GM12878 (cell line): Measurements from ENCODE around the gene KIF26A. TPM values are rescaled to one million over a fixed set of nuclear protein-coding genes. Genes with fewer than 3 reads are reported as not detected.

Experiments used
- ATAC-seq: fragments of 200-7000 bp; cut with Tn5 transposase; 3 replicates; pipeline ENCODE4 v1.9.1; 2020; ENCODE audit warnings: mild to moderate bottlenecking, moderate library complexity
- BruUV-seq: library from RNA; stranded (reverse); fragments of 400-500 nt; replicated peaks from 2 replicates; lab custom pipeline; 2021; lab: Mats Ljungman, UMichigan
- CTCF ChIA-PET: fragments of 300-600 bp; sonication (Branson Sonifier 250); formaldehyde crosslinking; extraction: SDS; loops from one replicate; lab custom pipeline; 2021; ENCODE audit warnings: inconsistent platforms; lab: Yijun Ruan, JAX
- POLR2A ChIA-PET: fragments of 350-600 bp; formaldehyde crosslinking; extraction: SDS; loops from one replicate; lab custom pipeline; 2021; ENCODE audit warnings: inconsistent platforms; lab: Charles Lee
- RAD21 ChIA-PET: fragments of 300-600 bp; sonication (Branson Sonifier 250); formaldehyde crosslinking; loops from one replicate; lab custom pipeline; 2023; ENCODE audit warnings: antibody characterized with exemption; ENCODE audit not compliant: unreplicated experiment; lab: Charles Lee
- SMC1A ChIA-PET: fragments of 300-600 bp; sonication (Branson Sonifier 250); formaldehyde crosslinking; loops from one replicate; lab custom pipeline; 2023; ENCODE audit not compliant: unreplicated experiment, uncharacterized antibody; lab: Charles Lee
- DNase-seq: peaks from one replicate; pipeline ENCODE4 v3.0.0-alpha.2; 2011; ENCODE audit warnings: low read depth, low spot score
- FAIRE-seq: peaks from 3 replicates; lab custom pipeline; 2011; peaks lifted over from hg19 to GRCh38; lab: Jason Lieb, UNC
- H2AFZ ChIP-seq: 2 replicates; pipeline ENCODE4 v1.6.0; 2011; ENCODE audit warnings: low read depth, low read length, control low read depth; ENCODE audit not compliant: control insufficient read depth
- H3K27ac ChIP-seq: 2 replicates; pipeline ENCODE4 v1.5.1; 2011; ENCODE audit warnings: control low read depth; ENCODE audit not compliant: control insufficient read depth, insufficient read depth
- H3K27me3 ChIP-seq, 2 experiments: replicated peaks in 1 of 2; 2 replicates each; pipeline versions ENCODE4 v1.6.0 to v1.6.1; 2011; ENCODE audit warnings: low read length in 1 of 2; ENCODE audit not compliant: control insufficient read depth in 2 of 2, insufficient read depth in 2 of 2
- H3K36me3 ChIP-seq, 2 experiments: 2 replicates each; pipeline ENCODE4 v1.5.1; 2011; ENCODE audit warnings: low read length in 1 of 2; ENCODE audit not compliant: control insufficient read depth in 2 of 2, insufficient read depth in 2 of 2
- H3K4me1 ChIP-seq: 2 replicates; pipeline ENCODE4 v1.6.1; 2011; ENCODE audit warnings: mild to moderate bottlenecking, low read length, moderate library complexity, mixed read lengths; ENCODE audit not compliant: control insufficient read depth, insufficient read depth
- H3K4me2 ChIP-seq: 2 replicates; pipeline ENCODE4 v1.6.0; 2011; ENCODE audit warnings: control low read depth; ENCODE audit not compliant: control insufficient read depth, insufficient read depth
- H3K4me3 ChIP-seq: fragments of 200-600 bp; sonication (generic); 2 replicates; pipeline ENCODE4 v1.5.1; 2016
- H3K79me2 ChIP-seq: 2 replicates; pipeline ENCODE4 v1.6.0; 2011; ENCODE audit warnings: low read length; ENCODE audit not compliant: control insufficient read depth, insufficient read depth
- H3K9ac ChIP-seq: 2 replicates; pipeline ENCODE4 v1.8.0; 2011; ENCODE audit warnings: low read length, control low read depth, mixed read lengths; ENCODE audit not compliant: control insufficient read depth, insufficient read depth
- H3K9me3 ChIP-seq: replicated peaks from 3 replicates; pipeline ENCODE4 v1.5.1; 2011; ENCODE audit warnings: mild to moderate bottlenecking, low read length; ENCODE audit not compliant: control insufficient read depth, insufficient read depth
- H4K20me1 ChIP-seq: 2 replicates; pipeline ENCODE4 v1.6.0; 2011; ENCODE audit not compliant: control insufficient read depth, insufficient read depth
- BHLHE40 ChIP-seq, 2 experiments: fragments of 450-650 bp in 1 of 2; IDR thresholded peaks; 2 replicates each; pipeline ENCODE4 v1.6.1; 2011 to 2017; ENCODE audit warnings: low read depth in 2 of 2, borderline replicate concordance in 1 of 2, improper control_type of control experiment in 1 of 2, low read length in 1 of 2, mild to moderate bottlenecking in 1 of 2
- DPF2 ChIP-seq: fragments of 450-650 bp; IDR thresholded peaks from 2 replicates; pipeline ENCODE4 v1.6.1; 2017; ENCODE audit warnings: mild to moderate bottlenecking
- JUND ChIP-seq: IDR thresholded peaks from 2 replicates; pipeline ENCODE4 v1.6.1; 2012; ENCODE audit warnings: low read depth, mild to moderate bottlenecking, low read length, improper control_type of control experiment, moderate library complexity
- NR2C2 ChIP-seq: IDR thresholded peaks from 2 replicates; pipeline ENCODE4 v1.6.1; 2011; ENCODE audit warnings: borderline replicate concordance, low read depth; ENCODE audit not compliant: control insufficient read depth, insufficient read length
- NR2F1 ChIP-seq: fragments of 450-650 bp; conservative IDR thresholded peaks from 2 replicates; pipeline ENCODE4 v1.6.1; 2017; ENCODE audit warnings: mild to moderate bottlenecking
- SREBF1 ChIP-seq: IDR thresholded peaks from 2 replicates; pipeline ENCODE4 v1.6.1; 2012; ENCODE audit warnings: mild to moderate bottlenecking, low read length
- SUPT20H ChIP-seq: IDR thresholded peaks from 2 replicates; pipeline ENCODE4 v1.6.1; 2011; ENCODE audit warnings: low read depth, mild to moderate bottlenecking, low read length, moderate library complexity, borderline replicate concordance; ENCODE audit not compliant: control insufficient read depth
- TAF1 ChIP-seq: IDR thresholded peaks from 2 replicates; pipeline ENCODE4 v1.6.1; 2011; ENCODE audit warnings: mild to moderate bottlenecking, low read depth, low read length, borderline replicate concordance
- YBX1 ChIP-seq: fragments of 450-650 bp; IDR thresholded peaks from 2 replicates; pipeline ENCODE4 v1.6.1; 2016; ENCODE audit warnings: antibody characterized with exemption
- WGBS: methylation state at CpG from one replicate; pipeline ENCODE4 v1.1.6; 2016; ENCODE audit warnings: low lambda C conversion rate; ENCODE audit not compliant: insufficient replicate concordance, insufficient coverage; ENCODE audit errors: missing lambda C conversion rate; 5-methylcytosine and 5-hydroxymethylcytosine counted together
- in situ Hi-C: fragments of 300-500 bp; cut with MboI; formaldehyde crosslinking; loops from 9 replicates; pipeline ENCODE4 v1.14.3; 2018; ENCODE audit warnings: mixed read lengths
- intact Hi-C: fragments of 100-400 bp; cut with micrococcal nuclease; formaldehyde crosslinking; loops from one replicate; pipeline ENCODE4 v1.14.2; 2022; ENCODE audit not compliant: unreplicated experiment
- polyA plus RNA-seq, 11 experiments: library from polyadenylated mRNA; depleted of rRNA in 4 of 11; unstranded in 6 of 11; stranded (reverse) in 5 of 11; fragments of >200 nt; fragmentation: Nextera tagmentation in 4 of 11; fragmentation: Illumina TruSeq in 1 of 11; extraction: Ambion mirVana in 4 of 11; extraction: Trizol in 1 of 11; gene quantifications; 1 replicate in 1 of 11; 2 replicates in 10 of 11; pipeline versions ENCODE4 v1.2.1 to v1.2.3, GENCODE V29; 2011 to 2016; ENCODE audit warnings: inconsistent platforms in 2 of 11, missing spikeins in 2 of 11, low read depth in 1 of 11
- total RNA-seq, 4 experiments: library from RNA; depleted of rRNA in 3 of 4; stranded (reverse); fragments of >200 nt in 3 of 4; fragmentation: Illumina TruSeq in 1 of 4; extraction: Trizol in 1 of 4; gene quantifications; 2 replicates each; pipeline versions ENCODE4 v1.2.1 to v1.2.3, GENCODE V29; 2013 to 2021
- TF ChIP-seq, protein P1 (sequence below): IDR thresholded peaks from 2 replicates; pipeline ENCODE4 v1.6.1; 2012; ENCODE audit warnings: low read depth, low read length, improper control_type of control experiment
- TF ChIP-seq, protein P2 (sequence below): fragments of 150-350 bp; IDR thresholded peaks from 2 replicates; pipeline ENCODE4 v1.6.1; 2016; ENCODE audit warnings: low read depth, low read length

Gene KIF26A
- total and polyA plus RNA-seq, 10 of the 15 experiments (the other 5 are each of a cell fraction or from before 2014, with no cell fraction given), result 0.05 TPM; not detected in 9

GRCh38 chr14:104110491-104111209 is 27.7 kb upstream of the KIF26A start:
- in situ Hi-C loops (no loop called here), intact Hi-C loops (no loop called here)
- ChIA-PET RAD21 (no interaction called here), POLR2A (no interaction called here), SMC1A (no interaction called here), CTCF (no interaction called here)
- BruUV-seq, result no TSS peak
- Histone ChIP-seq H3K4me3 (no peak overlapping the region), H2AFZ (no peak overlapping the region), H3K27ac (no peak overlapping the region), H3K4me1 (no peaks in the 10 kb centered on the region), H3K9ac (no peak overlapping the region), H3K4me2 (no peak overlapping the region), H3K27me3 (no peaks in the 10 kb centered on the region), H3K36me3 (no peaks in the 10 kb centered on the region), H3K79me2 (no peaks in the 10 kb centered on the region), H4K20me1 (no peaks in the 10 kb centered on the region), H3K9me3 (no peaks in the 10 kb centered on the region)
- 15% methylated on average over 18 of the region's 18 CpGs for WGBS
- no peak for ATAC-seq
- no peak for FAIRE-seq
- DNase-seq, result no peak
- TF ChIP-seq SUPT20H (no peak), NR2C2 (no peak), YBX1 (no peak), SREBF1 (no peak), NR2F1 (no peak), TAF1 (no peak), BHLHE40 (IDR thresholded peaks at IDR 0.05; ENCODE audit: borderline replicate concordance in 1 of 2, low read depth in 2 of 2, low read length in 1 of 2) (no peak), DPF2 (no peak), JUND (no peak)
- TF ChIP-seq, protein P1, sequence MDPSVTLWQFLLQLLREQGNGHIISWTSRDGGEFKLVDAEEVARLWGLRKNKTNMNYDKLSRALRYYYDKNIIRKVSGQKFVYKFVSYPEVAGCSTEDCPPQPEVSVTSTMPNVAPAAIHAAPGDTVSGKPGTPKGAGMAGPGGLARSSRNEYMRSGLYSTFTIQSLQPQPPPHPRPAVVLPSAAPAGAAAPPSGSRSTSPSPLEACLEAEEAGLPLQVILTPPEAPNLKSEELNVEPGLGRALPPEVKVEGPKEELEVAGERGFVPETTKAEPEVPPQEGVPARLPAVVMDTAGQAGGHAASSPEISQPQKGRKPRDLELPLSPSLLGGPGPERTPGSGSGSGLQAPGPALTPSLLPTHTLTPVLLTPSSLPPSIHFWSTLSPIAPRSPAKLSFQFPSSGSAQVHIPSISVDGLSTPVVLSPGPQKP, result no peak
- TF ChIP-seq, protein P2, sequence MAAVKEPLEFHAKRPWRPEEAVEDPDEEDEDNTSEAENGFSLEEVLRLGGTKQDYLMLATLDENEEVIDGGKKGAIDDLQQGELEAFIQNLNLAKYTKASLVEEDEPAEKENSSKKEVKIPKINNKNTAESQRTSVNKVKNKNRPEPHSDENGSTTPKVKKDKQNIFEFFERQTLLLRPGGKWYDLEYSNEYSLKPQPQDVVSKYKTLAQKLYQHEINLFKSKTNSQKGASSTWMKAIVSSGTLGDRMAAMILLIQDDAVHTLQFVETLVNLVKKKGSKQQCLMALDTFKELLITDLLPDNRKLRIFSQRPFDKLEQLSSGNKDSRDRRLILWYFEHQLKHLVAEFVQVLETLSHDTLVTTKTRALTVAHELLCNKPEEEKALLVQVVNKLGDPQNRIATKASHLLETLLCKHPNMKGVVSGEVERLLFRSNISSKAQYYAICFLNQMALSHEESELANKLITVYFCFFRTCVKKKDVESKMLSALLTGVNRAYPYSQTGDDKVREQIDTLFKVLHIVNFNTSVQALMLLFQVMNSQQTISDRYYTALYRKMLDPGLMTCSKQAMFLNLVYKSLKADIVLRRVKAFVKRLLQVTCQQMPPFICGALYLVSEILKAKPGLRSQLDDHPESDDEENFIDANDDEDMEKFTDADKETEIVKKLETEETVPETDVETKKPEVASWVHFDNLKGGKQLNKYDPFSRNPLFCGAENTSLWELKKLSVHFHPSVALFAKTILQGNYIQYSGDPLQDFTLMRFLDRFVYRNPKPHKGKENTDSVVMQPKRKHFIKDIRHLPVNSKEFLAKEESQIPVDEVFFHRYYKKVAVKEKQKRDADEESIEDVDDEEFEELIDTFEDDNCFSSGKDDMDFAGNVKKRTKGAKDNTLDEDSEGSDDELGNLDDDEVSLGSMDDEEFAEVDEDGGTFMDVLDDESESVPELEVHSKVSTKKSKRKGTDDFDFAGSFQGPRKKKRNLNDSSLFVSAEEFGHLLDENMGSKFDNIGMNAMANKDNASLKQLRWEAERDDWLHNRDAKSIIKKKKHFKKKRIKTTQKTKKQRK, result no peak
